Fibroblast of the conjunctiva (primary cell): ENCODE measurements around the gene OPCML.

Source experiments
- DNase-seq: peaks from one replicate; pipeline ENCODE4 v3.0.0-alpha.2; 2010; ENCODE audit warnings: low read depth

Gene OPCML

GRCh38 chr11:132728026-132728425 is 804.3 kb downstream of the OPCML start:
- DNase-seq = no peak

GRCh38 chr11:132721526-132721925 is 810.8 kb downstream of the OPCML start:
- no peak for DNase-seq

- DNase-seq = no peak
These were observed 812.6 kb downstream of the OPCML start for GRCh38 chr11:132719684-132720083.

- DNase-seq = no peak
These were observed 813.3 kb downstream of the OPCML start for GRCh38 chr11:132718711-132719671.

- no peak for DNase-seq
These were observed 814.5 kb downstream of the OPCML start for GRCh38 chr11:132717824-132718223.

- DNase-seq = no peak
These were observed 816.3 kb downstream of the OPCML start for GRCh38 chr11:132716037-132716436.

GRCh38 chr11:132714859-132715440 is 817.4 kb downstream of the OPCML start:
- DNase-seq = no peak

GRCh38 chr11:132712466-132712865 is 819.8 kb downstream of the OPCML start:
- DNase-seq = no peak

- DNase-seq = no peak
These were observed 827.4 kb downstream of the OPCML start for GRCh38 chr11:132704781-132705375.

GRCh38 chr11:132692891-132693290 is 839.4 kb downstream of the OPCML start:
- no peak for DNase-seq

GRCh38 chr11:132691848-132692550 is 840.3 kb downstream of the OPCML start:
- no peak for DNase-seq

- no peak for DNase-seq
These were observed 845.4 kb downstream of the OPCML start for GRCh38 chr11:132686886-132687285.

- no peak for DNase-seq
These were observed 847.1 kb downstream of the OPCML start for GRCh38 chr11:132685174-132685611.

- DNase-seq = no peak
These were observed 848.7 kb downstream of the OPCML start for GRCh38 chr11:132683602-132684001.

GRCh38 chr11:132681971-132682370 is 850.3 kb downstream of the OPCML start:
- DNase-seq = no peak

- DNase-seq = no peak
These were observed 851.7 kb downstream of the OPCML start for GRCh38 chr11:132680584-132680983.

GRCh38 chr11:132674151-132674550 is 858.1 kb downstream of the OPCML start:
- no peak for DNase-seq

GRCh38 chr11:132671851-132672370 is 860.4 kb downstream of the OPCML start:
- DNase-seq = no peak

GRCh38 chr11:132670921-132671675 is 861.2 kb downstream of the OPCML start:
- no peak for DNase-seq

- no peak for DNase-seq
These were observed 862.4 kb downstream of the OPCML start for GRCh38 chr11:132669949-132670348.

- no peak for DNase-seq
These were observed 867.1 kb downstream of the OPCML start for GRCh38 chr11:132665205-132665604.
